Osteoblast (primary cell): ENCODE data around the gene DNAJC1. TPM values are rescaled to one million over a fixed set of nuclear protein-coding genes. Genes with fewer than 3 reads are reported as not detected.
A peak's percentile ranks its signal among the peaks of the same experiment; 100 is the strongest.

ENCODE experiments used
- DNase-seq: peaks from one replicate; pipeline ENCODE4 v3.0.0; 2011; ENCODE audit warnings: low spot score, mixed read lengths; ENCODE audit not compliant: insufficient read length; ENCODE audit errors: missing footprints
- H2AFZ ChIP-seq: 2 replicates; pipeline ENCODE4 v1.6.0; 2011; ENCODE audit warnings: mild to moderate bottlenecking, low read length
- H3K27ac ChIP-seq: 2 replicates; pipeline ENCODE4 v1.5.1; 2011; ENCODE audit warnings: mild to moderate bottlenecking, low read depth, low read length, moderate library complexity
- H3K27me3 ChIP-seq: 2 replicates; pipeline ENCODE4 v1.6.0; 2012; ENCODE audit warnings: mild to moderate bottlenecking, control low read depth, inconsistent platforms, low read length, moderate library complexity; ENCODE audit not compliant: insufficient read depth
- H3K36me3 ChIP-seq: 2 replicates; pipeline ENCODE4 v1.5.1; 2011; ENCODE audit warnings: mild to moderate bottlenecking, low read length, control low read depth, moderate library complexity; ENCODE audit not compliant: insufficient read depth
- H3K4me1 ChIP-seq: 2 replicates; pipeline ENCODE4 v1.5.1; 2011; ENCODE audit warnings: mild to moderate bottlenecking, low read length, control low read depth, moderate library complexity; ENCODE audit not compliant: insufficient read depth
- H3K4me2 ChIP-seq: 2 replicates; pipeline ENCODE4 v1.6.0; 2011; ENCODE audit warnings: mild to moderate bottlenecking, low read length; ENCODE audit not compliant: insufficient read depth
- H3K4me3 ChIP-seq: fragments of 200-600 bp; sonication (generic); 3 replicates; pipeline ENCODE4 v1.5.1; 2012; ENCODE audit warnings: mild to moderate bottlenecking, low read length, inconsistent platforms; ENCODE audit not compliant: insufficient read depth
- H3K79me2 ChIP-seq: 2 replicates; pipeline ENCODE4 v1.6.0; 2012; ENCODE audit warnings: mild to moderate bottlenecking, low read length, control low read depth, inconsistent platforms; ENCODE audit not compliant: insufficient read depth
- H3K9me3 ChIP-seq: 2 replicates; pipeline ENCODE4 v1.5.1; 2011; ENCODE audit warnings: low read depth, low read length, control low read depth
- H4K20me1 ChIP-seq: 2 replicates; pipeline ENCODE4 v1.6.0; 2012; ENCODE audit warnings: mild to moderate bottlenecking, low read length, control low read depth; ENCODE audit not compliant: insufficient read depth
- CTCF ChIP-seq: IDR thresholded peaks from 2 replicates; pipeline ENCODE4 v1.5.1; 2011; ENCODE audit warnings: mild to moderate bottlenecking, low read depth, low read length, moderate library complexity; ENCODE audit errors: extremely low read depth
- total RNA-seq: library from RNA; depleted of rRNA; stranded (reverse); fragments of >200 nt; gene quantifications from 2 replicates; pipeline ENCODE4 v1.2.3, GENCODE V29; 2012

DNAJC1 gene
- total RNA-seq, 1 donor: 83.2 TPM

- Histone ChIP-seq H3K4me3 (no peak overlapping the region), H3K27ac (no peak overlapping the region), H3K4me1 (no peaks in the 10 kb centered on the region), H3K9me3 (no peaks in the 10 kb centered on the region), H2AFZ (no peak overlapping the region), H3K27me3 (no peaks in the 10 kb centered on the region), H3K36me3 (no peaks in the 10 kb centered on the region), H3K4me2 (no peak overlapping the region), H4K20me1 (no peaks in the 10 kb centered on the region), H3K79me2 (no peaks in the 10 kb centered on the region)
- no peak for DNase-seq
- no peak for TF ChIP-seq CTCF
Measured at GRCh38 chr10:22016046-22016705, 12.6 kb upstream of the DNAJC1 start.

- Histone ChIP-seq H3K4me2 (no peak overlapping the region), H3K4me1 (no peaks in the 10 kb centered on the region), H4K20me1 (no peaks in the 10 kb centered on the region), H3K4me3 (no peak overlapping the region), H2AFZ (no peak overlapping the region), H3K27me3 (no peaks in the 10 kb centered on the region), H3K36me3 (no peaks in the 10 kb centered on the region), H3K79me2 (no peaks in the 10 kb centered on the region), H3K9me3 (no peaks in the 10 kb centered on the region), H3K27ac (no peak overlapping the region)
- DNase-seq: no peak
- TF ChIP-seq CTCF: peak; percentile 39
Measured at GRCh38 chr10:22010973-22011408, 7.5 kb upstream of the DNAJC1 start.

GRCh38 chr10:22010539-22010938 lies 7.0 kb upstream of the DNAJC1 start:
- H2AFZ ChIP-seq: no peak overlapping the region
- H3K4me2 ChIP-seq: no peak overlapping the region
- no peaks in the 10 kb centered on the region for H3K4me1 ChIP-seq
- H3K27ac ChIP-seq: no peak overlapping the region
- no peak overlapping the region for H3K4me3 ChIP-seq
- H3K79me2 ChIP-seq: no peaks in the 10 kb centered on the region
- no peaks in the 10 kb centered on the region for H3K27me3 ChIP-seq
- no peaks in the 10 kb centered on the region for H3K36me3 ChIP-seq
- no peak for DNase-seq
- TF ChIP-seq CTCF: no peak
- no peaks in the 10 kb centered on the region for H4K20me1 ChIP-seq
- no peaks in the 10 kb centered on the region for H3K9me3 ChIP-seq

- Histone ChIP-seq H4K20me1 (no peaks in the 10 kb centered on the region), H3K4me1 (peaks cover 11% of the 10 kb centered on the region), H2AFZ (no peak overlapping the region), H3K27ac (no peak overlapping the region), H3K36me3 (no peaks in the 10 kb centered on the region), H3K27me3 (no peaks in the 10 kb centered on the region), H3K4me3 (no peak overlapping the region), H3K9me3 (no peaks in the 10 kb centered on the region), H3K79me2 (peaks cover 16% of the 10 kb centered on the region), H3K4me2 (no peak overlapping the region)
- no peak for DNase-seq
- no peak for TF ChIP-seq CTCF
Measured at GRCh38 chr10:22006379-22006884, 2.9 kb upstream of the DNAJC1 start.
